ENCODE measurements around the gene SGMS2.

Gene SGMS2

GRCh38 chr4:107828315-107829090 is 3.8 kb downstream of the SGMS2 start:
- DNase-seq (ENCODE audit: low spot score) = no peak

- no peak for DNase-seq (ENCODE audit: low spot score)
Observed at GRCh38 chr4:107831140-107831539, 6.4 kb downstream of the SGMS2 start.

- DNase-seq (ENCODE audit: low spot score) = no peak
Observed at GRCh38 chr4:107832275-107832807, 7.6 kb downstream of the SGMS2 start.

- DNase-seq (ENCODE audit: low spot score) = no peak
Observed at GRCh38 chr4:107834241-107834794, 9.6 kb downstream of the SGMS2 start.

GRCh38 chr4:107835406-107835805 is 10.7 kb downstream of the SGMS2 start:
- DNase-seq (ENCODE audit: low spot score) = no peak

- DNase-seq (ENCODE audit: low spot score) = no peak
Observed at GRCh38 chr4:107837317-107837716, 12.6 kb downstream of the SGMS2 start.

GRCh38 chr4:107837776-107838618 is 13.3 kb downstream of the SGMS2 start:
- DNase-seq (ENCODE audit: low spot score) = no peak

- DNase-seq (ENCODE audit: low spot score) = no peak
Observed at GRCh38 chr4:107838861-107839565, 14.3 kb downstream of the SGMS2 start.

GRCh38 chr4:107843391-107843790 is 18.7 kb downstream of the SGMS2 start:
- DNase-seq (ENCODE audit: low spot score) = no peak

GRCh38 chr4:107845681-107846080 is 20.9 kb downstream of the SGMS2 start:
- DNase-seq (ENCODE audit: low spot score) = no peak

GRCh38 chr4:107850438-107850837 is 25.7 kb downstream of the SGMS2 start:
- no peak for DNase-seq (ENCODE audit: low spot score)

GRCh38 chr4:107853444-107854355 is 29.0 kb downstream of the SGMS2 start:
- DNase-seq (ENCODE audit: low spot score) = no peak

GRCh38 chr4:107854356-107855022 is 29.8 kb downstream of the SGMS2 start:
- DNase-seq (ENCODE audit: low spot score) = no peak

GRCh38 chr4:107855723-107856122 is 31.0 kb downstream of the SGMS2 start:
- DNase-seq (ENCODE audit: low spot score) = no peak

- no peak for DNase-seq (ENCODE audit: low spot score)
Observed at GRCh38 chr4:107856901-107857300, 32.2 kb downstream of the SGMS2 start.

- DNase-seq (ENCODE audit: low spot score) = no peak
Observed at GRCh38 chr4:107857741-107858140, 33.0 kb downstream of the SGMS2 start.

- DNase-seq (ENCODE audit: low spot score) = no peak
Observed at GRCh38 chr4:107858158-107858742, 33.5 kb downstream of the SGMS2 start.

- DNase-seq (ENCODE audit: low spot score) = no peak
Observed at GRCh38 chr4:107862658-107863057, 37.9 kb downstream of the SGMS2 start.

- DNase-seq (ENCODE audit: low spot score) = no peak
Observed at GRCh38 chr4:107863416-107863815, 38.7 kb downstream of the SGMS2 start.

GRCh38 chr4:107863850-107864371 is 39.2 kb downstream of the SGMS2 start:
- no peak for DNase-seq (ENCODE audit: low spot score)
